Urinary bladder (tissue), 4 donors: ENCODE data around the gene MRAS. TPM values are rescaled to one million over a fixed set of nuclear protein-coding genes. Genes with fewer than 3 reads are reported as not detected.

ENCODE experiments used
- DNase-seq: peaks from one replicate; pipeline ENCODE4 v3.0.0-alpha.2; 2015; ENCODE audit errors: extremely low spot score
- H3K27ac ChIP-seq: one replicate; pipeline ENCODE4 v1.5.1; 2013; ENCODE audit warnings: low read depth, mild to moderate bottlenecking, moderate library complexity
- H3K36me3 ChIP-seq: one replicate; pipeline ENCODE4 v1.6.1; 2013; ENCODE audit warnings: mild to moderate bottlenecking, moderate library complexity; ENCODE audit not compliant: insufficient read depth
- H3K4me1 ChIP-seq: one replicate; pipeline ENCODE4 v1.6.1; 2013; ENCODE audit warnings: mild to moderate bottlenecking, moderate library complexity; ENCODE audit not compliant: insufficient read depth
- H3K4me3 ChIP-seq: one replicate; pipeline ENCODE4 v1.5.1; 2013; ENCODE audit warnings: low read depth, low read length
- WGBS: extraction: QIAGEN DNeasy Blood & Tissue Kit; methylation state at CpG from one replicate; pipeline ENCODE4 v1.1.7; 2013; 5-methylcytosine and 5-hydroxymethylcytosine counted together
- polyA plus RNA-seq: library from polyadenylated mRNA; stranded (reverse); fragments of 200-250 nt; gene quantifications from one replicate; pipeline ENCODE4 v1.2.3, GENCODE V29; 2013
- total RNA-seq: library from RNA; depleted of rRNA; stranded (reverse); fragments of >200 nt; gene quantifications from one replicate; pipeline ENCODE4 v1.2.3, GENCODE V29; 2014
- donor health status: healthy with polysubstance abuse.
- donor health status: healthy.

MRAS gene
- total and polyA plus RNA-seq, 2 donors: 22.9 to 58.0 TPM

DNA sequence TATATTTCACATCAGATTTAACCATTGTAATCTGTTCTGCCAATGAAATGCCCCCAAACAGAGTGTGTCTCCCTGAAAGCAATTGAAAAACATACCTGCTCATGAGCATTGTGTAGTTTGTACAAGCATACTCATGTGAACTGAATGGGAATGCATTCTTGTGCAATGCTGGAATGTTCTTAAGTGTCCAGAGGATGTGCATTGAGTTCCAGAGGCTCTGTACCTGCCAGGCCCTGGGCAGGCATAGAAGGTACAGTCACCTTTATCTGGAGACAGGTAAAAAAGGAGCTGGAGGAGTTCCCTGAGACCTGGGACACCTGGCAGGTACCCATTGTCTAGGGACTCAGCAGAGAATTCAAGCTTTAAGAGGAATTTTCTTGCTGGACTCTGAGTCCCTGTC, 2.8 kb downstream of the MRAS start:
- no peak overlapping the region for H3K4me3 ChIP-seq
- no peak overlapping the region for H3K27ac ChIP-seq
- DNase-seq: no peak
- no peaks in the 10 kb centered on the region for H3K36me3 ChIP-seq
- H3K4me1 ChIP-seq: no peaks in the 10 kb centered on the region

DNA sequence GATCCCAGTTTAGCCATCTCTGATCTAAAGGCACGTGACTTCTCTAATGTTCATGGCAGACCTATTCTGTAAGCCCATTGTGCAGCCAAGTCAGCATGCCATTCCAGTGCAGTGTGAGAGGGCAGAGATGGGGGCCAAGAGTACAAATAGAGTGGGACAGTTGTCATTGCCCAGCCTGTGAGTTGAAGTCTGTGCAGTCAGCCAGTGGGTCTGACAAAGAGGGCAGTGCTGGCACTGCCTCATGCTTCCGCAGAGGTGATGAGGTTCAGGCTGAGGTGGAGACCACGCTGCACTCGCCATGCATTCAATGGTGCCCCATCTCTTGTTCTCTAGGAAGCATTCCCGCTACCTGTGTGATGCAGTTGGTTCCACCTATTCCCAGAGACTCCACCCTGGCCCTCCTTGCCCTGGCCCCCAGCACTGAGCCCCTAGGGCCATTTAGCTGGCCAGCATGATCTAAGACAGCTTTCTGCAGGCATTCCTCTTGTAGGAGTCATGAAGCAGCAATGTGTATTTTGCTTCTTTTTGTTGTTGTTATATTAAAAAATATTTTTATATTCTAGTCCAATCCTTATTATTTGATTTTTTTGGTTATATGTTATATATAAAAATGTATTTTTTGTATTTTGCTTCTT, 3.7 kb downstream of the MRAS start:
- Histone ChIP-seq H3K4me1 (no peaks in the 10 kb centered on the region), H3K36me3 (no peaks in the 10 kb centered on the region), H3K4me3 (no peak overlapping the region), H3K27ac (no peak overlapping the region)
- DNase-seq: no peak
- WGBS: 93% methylated on average over 5 of the region's 5 CpGs

DNA sequence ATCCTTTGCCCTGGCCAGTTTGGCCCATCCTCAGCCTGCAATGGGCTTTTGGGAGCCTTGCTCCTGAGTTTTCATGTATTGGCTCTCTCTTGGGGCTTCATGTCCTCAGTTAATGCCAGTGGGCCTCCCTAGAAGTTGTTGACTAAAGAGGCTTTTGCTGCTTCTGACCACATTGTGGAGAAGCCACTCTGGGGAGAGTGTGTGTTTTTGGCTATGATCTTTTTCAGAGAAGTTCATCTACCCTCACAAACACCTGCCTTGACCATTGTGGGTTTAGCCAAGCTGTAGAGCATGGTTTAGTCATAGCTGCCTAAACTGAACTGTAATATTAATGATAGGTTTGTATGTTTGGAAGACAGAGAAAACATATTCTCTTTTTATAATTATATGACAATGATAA, 6.0 kb downstream of the MRAS start:
- no peaks in the 10 kb centered on the region for H3K36me3 ChIP-seq
- H3K27ac ChIP-seq: no peak overlapping the region
- DNase-seq: no peak
- no peaks in the 10 kb centered on the region for H3K4me1 ChIP-seq
- no peak overlapping the region for H3K4me3 ChIP-seq

DNA sequence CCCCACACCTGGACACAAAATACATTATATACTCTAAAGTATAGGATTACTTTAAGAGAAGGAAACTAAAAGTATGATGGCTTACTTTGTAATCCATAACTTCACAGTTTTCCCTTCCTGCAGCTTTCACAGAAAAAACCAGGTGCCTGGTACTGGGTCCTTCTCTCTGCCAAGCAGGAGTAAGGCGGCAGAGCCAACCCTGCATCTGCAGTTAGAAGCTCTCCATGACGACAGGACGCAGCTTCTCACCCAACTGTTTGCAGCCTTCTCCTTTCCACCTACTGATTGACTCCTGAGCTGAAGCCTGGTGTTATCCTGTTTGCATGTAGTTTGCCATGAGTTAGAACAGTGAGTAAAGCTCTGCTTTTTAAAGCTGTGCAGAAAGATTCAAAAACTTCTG, 6.7 kb downstream of the MRAS start:
- DNase-seq: no peak
- Histone ChIP-seq H3K36me3 (no peaks in the 10 kb centered on the region), H3K27ac (no peak overlapping the region), H3K4me3 (no peak overlapping the region), H3K4me1 (no peaks in the 10 kb centered on the region)
- 89% methylated on average over 3 of the region's 3 CpGs for WGBS

DNA sequence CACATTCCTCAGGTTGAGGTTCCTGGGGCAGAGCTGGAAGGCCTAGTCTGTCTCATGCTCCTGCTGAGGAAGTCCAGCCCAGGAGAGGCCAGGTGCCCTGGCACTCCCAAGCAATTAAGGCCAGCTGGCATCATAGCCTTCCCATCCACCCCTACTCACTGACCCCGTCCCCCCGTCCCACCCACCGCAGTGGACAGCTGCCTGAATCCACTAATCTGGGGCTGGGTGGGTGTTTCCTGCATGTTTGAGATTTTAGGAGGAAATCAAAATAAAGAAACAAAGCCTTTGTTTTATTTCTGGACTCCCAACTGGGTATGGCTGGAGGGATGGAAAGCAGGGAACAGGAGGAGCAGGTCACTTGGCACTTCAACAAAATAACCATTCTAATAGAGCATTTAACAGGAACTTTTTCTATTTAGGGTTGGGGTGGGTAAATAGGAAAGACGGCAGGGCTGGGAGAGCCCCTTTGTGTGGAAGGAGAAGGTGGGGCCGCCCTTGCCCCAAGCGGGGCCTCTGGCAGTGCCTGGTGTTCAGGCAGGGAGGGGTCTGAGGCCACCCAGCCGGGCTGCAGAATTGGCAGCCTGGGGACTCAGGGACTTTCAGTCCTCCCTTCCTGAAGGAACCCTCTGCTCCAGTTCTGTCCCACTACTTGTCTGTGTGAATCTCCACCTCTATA, 8.5 kb downstream of the MRAS start:
- no peaks in the 10 kb centered on the region for H3K4me1 ChIP-seq
- WGBS: 71% methylated on average over 7 of the region's 7 CpGs
- no peaks in the 10 kb centered on the region for H3K36me3 ChIP-seq
- H3K27ac ChIP-seq: no peak overlapping the region
- no peak for DNase-seq
- no peak overlapping the region for H3K4me3 ChIP-seq

DNA sequence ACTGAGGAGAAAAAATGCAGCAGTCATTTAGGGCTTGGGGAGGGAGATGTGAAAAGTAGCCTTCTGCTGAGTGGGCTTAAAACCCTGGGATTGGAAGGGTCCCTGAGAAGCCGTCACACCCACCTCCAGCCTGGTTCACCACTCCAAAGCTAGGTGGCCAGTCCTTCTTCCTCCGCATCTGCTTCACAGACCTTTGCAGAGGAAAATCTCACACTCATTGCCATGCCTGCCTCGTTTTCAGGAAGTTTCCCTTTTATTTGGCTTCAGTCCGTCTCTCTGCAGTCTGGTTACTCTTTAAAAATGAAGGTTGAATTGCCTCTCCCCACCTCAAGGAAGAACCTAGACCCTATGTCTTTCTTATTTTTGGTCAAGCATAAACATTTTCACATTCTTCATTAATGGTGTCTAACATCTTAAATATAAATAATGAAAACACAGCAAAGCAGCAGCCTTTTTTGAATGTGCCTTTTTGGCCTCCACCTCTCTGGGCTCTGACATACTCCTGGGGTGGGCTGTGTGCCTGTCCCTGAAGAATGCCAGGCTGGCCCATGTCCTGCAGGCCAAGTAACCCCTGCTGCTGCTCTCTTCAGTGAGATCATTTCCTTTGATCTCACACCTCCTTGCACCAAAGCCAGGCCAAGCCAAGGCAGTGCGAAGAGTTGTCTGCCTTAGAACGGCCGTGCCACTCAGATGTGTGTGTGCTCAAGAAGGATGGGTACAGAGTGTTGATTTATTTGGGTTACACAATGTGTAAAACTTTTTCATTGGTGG, 11.0 kb downstream of the MRAS start:
- H3K36me3 ChIP-seq: no peaks in the 10 kb centered on the region
- H3K4me1 ChIP-seq: no peaks in the 10 kb centered on the region
- WGBS: 67% methylated on average over 7 of the region's 7 CpGs
- H3K4me3 ChIP-seq: no peak overlapping the region
- DNase-seq: no peak
- H3K27ac ChIP-seq: no peak overlapping the region

DNA sequence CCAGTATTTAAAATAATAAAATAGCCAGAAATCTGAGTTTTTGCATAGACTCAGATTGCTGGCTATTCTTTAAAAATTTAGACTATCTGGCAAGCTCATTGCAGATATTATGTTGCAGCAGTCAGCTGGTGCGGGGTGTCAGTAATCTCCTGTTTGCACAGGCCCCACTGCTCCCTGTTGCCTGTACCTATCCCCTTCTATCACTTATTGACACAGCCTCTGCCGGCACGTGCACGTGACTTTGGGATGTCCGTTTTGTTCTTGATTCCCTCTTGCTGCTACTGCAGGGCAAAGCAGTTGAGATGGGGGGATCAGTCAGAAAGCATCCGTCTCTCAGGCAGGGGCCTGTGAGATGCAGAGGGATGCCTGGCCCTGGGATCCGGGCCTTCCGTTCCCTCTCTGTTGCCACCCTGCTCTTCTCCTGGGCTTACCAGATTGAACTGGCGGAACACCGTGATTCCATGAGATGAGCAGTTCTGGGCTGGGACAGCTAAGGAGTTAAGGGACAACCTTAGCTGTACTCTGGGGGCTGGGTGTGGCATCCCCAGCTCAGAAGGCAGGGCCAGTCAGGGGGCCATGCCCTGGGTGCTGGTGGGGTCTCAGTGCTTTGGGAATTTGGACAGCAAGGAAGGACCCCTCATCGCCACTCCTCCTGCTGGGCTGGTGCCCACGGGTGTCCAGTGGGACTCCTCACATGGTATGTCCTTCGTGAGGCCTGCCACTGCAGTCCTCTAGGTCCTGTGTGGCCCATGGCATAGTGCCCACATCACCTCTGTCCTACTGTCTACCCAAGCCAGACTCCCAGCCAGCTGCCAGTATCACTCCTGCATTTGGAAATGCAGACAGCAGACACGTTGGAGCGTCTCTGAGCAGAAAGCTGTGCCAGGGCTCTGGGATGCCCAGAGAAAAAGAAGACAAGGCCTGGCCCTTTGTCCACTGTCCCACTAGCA, 11.8 kb downstream of the MRAS start:
- Histone ChIP-seq H3K4me1 (no peaks in the 10 kb centered on the region), H3K27ac (no peak overlapping the region), H3K4me3 (no peak overlapping the region), H3K36me3 (no peaks in the 10 kb centered on the region)
- 91% methylated on average over 15 of the region's 15 CpGs for WGBS
- DNase-seq: no peak

DNA sequence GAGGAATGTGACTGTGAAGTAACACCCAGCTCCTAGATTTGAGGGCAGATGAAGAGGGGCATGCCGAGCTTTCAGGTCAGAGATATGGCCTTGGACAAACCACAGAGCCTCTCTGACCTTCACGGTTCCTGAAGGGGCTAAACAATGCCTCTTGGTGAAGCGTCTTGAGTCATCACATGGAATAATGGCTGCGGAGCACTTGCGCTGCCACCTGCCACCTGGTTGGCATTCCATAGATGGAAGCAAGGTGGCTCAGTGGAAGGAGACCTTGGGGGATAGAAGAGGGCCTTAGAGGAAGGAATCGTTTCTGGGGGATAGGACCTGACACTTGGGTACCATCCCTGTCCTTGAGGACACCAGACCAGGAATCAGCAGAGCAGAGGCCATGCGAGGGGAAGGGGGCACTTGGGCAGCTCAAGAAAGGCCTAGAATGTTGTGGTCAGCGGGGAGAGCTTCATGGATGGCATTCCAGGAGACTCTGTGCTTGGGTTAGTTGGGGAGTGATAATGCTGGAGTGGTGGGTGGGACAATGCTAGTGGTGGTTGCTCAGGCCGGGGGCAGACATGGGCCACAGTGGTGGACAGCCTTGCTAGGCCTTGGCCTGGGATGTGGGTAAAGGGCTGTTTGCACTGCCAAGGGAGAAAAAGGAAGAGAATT, 12.6 kb downstream of the MRAS start:
- H3K36me3 ChIP-seq: no peaks in the 10 kb centered on the region
- WGBS: 93% methylated on average over 9 of the region's 9 CpGs
- H3K27ac ChIP-seq: no peak overlapping the region
- H3K4me3 ChIP-seq: no peak overlapping the region
- no peaks in the 10 kb centered on the region for H3K4me1 ChIP-seq
- no peak for DNase-seq

DNA sequence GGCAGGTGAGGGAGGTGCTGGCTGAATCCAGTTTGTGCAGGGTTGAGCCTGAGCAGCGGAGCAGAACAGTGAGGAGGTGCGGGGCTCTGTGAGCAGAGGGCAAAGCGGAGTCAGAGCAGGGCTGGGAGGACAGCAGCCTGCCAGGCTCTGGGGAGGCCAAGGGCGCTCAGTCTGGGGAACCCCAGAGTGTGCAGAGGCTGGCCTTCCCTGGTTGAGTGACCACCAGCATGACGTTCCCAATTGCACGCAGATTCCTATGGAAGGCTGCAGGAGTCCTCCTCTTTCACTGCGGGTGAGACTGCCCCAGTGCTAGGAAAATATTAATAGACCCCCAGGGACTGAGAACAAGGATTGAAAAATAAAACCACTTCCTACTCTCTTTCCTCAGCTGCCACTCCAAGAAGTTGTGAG, 13.2 kb downstream of the MRAS start:
- no peak overlapping the region for H3K4me3 ChIP-seq
- no peaks in the 10 kb centered on the region for H3K36me3 ChIP-seq
- no peak for DNase-seq
- no peaks in the 10 kb centered on the region for H3K4me1 ChIP-seq
- WGBS: 80% methylated on average over 7 of the region's 7 CpGs
- H3K27ac ChIP-seq: no peak overlapping the region

DNA sequence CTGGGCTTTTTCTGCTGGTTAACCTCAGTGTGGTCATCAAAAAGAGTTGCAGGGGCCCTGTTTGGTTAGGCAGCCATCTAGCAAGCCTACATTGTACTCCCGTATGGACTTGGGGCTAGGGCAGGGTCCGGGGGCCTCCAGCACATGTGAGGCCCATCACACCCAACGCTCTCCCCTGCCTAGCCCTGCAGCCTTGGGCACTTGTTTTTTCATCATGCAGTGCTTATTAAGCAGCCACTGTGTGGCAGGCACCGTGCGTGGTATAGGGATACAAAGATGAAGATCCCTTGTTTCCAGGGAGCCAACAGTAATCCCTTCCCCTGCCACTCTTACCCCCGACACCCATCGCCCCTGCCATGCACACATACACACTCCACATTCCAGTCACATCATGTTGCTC, 14.2 kb downstream of the MRAS start:
- no peak overlapping the region for H3K4me3 ChIP-seq
- H3K4me1 ChIP-seq: no peaks in the 10 kb centered on the region
- no peaks in the 10 kb centered on the region for H3K36me3 ChIP-seq
- no peak overlapping the region for H3K27ac ChIP-seq
- 92% methylated on average over 7 of the region's 7 CpGs for WGBS
- no peak for DNase-seq

DNA sequence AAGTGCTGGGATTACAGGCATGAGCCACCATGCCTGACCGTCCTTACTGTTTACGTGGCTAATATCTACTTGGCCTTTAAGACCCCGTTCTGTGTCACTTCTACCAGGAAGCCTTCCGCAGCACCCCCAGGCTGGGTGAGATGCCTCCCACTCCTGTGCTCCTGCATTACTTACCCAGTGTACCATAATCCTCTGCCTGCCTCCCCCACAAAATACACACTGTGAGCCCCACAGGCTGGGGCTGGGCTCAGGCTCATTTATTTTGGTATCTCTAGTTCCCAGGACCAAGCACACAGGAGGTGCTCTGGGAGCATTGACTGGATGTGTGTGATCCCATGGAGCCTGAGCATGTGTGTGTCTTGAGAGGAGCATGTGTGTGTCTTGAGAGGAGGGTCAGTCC, 14.9 kb downstream of the MRAS start:
- WGBS: 89% methylated on average over 4 of the region's 4 CpGs
- Histone ChIP-seq H3K4me3 (no peak overlapping the region), H3K4me1 (no peaks in the 10 kb centered on the region), H3K36me3 (no peaks in the 10 kb centered on the region), H3K27ac (no peak overlapping the region)
- DNase-seq: no peak

DNA sequence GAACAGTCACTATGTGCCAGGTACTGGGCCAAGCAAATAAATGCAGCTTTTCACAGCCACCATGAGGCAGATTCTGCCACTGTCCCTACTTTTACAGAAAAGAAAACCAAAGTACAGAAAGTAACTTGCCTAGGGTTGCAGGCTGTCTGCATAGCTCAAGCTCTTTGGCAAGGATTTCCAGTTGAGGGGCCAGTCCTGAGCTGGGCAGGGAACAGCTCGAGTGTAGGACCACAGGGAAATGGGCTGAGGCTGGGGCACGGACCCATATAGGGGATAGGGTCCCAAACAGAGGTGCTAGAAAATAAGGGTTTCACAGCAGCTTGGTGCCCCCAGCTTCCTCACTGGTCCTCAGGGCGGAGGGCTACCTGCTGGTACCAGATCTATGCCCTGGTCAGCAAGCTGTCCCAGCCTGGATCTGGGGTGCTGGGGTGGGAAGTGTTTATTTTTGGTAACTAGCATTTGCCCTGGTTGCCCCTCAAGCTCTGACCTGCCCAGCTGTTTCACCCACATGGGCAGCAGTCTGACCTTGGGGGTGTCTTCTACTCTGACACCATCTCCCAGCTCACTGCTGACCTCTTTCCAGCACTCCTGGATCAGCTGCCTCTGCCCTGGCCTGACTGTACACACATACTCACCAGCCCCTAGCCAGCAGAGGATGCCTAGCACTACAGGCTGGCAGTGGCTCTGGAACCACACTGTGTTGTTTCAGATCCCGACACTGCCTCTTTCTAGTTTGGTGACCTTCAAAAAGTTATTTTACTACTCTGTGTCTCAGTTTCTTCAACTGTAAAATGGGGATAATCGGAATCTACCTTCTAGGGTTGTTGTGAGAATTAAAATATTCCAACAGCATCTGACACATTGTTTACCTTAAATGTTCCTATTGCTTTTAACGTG, 16.2 kb downstream of the MRAS start:
- no peaks in the 10 kb centered on the region for H3K4me1 ChIP-seq
- H3K27ac ChIP-seq: no peak overlapping the region
- 90% methylated on average over 6 of the region's 6 CpGs for WGBS
- H3K4me3 ChIP-seq: no peak overlapping the region
- DNase-seq: no peak
- H3K36me3 ChIP-seq: no peaks in the 10 kb centered on the region
